ENCODE results near the gene GIMAP1. TPM values are rescaled to one million over a fixed set of nuclear protein-coding genes. Genes with fewer than 3 reads are reported as not detected.

The GIMAP1 gene
- polyA plus RNA-seq, 1 of the 3 experiments (the other 2 are of a cell fraction) = not detected

DNA sequence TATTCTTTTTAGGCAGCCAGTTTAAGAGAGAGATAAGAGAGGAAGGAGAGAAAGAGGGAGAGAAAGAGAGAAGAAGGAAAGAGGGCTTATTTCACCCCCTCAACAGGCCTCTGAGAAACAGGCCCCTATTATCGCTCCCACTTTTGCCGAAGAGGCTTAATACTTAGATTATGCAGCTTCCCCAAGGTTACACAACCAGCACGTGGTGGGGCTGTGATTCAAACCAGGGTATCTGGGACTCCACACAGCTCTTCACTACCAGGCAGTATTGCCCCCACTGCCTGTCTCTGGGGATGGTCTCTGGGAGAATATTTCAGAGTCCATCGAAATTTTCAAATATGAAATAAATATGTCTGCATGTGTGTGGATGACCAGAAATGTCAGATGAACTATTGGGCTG lies 3.0 kb downstream of the GIMAP1 start:
- Histone ChIP-seq H3K9me2 (no peaks in the 10 kb centered on the region), H3K4me1 (ENCODE audit: control insufficient read depth in 1 of 2, insufficient read depth in 2 of 2, low read depth in 1 of 2, low read length in 1 of 2) (no peaks in the 10 kb centered on the region), H3K9me3 (no peaks in the 10 kb centered on the region), H2AFZ (ENCODE audit: low read depth) (no peak overlapping the region), H3K4me3 (ENCODE audit: low read depth in 2 of 2, low read length in 1 of 2) (no peak overlapping the region), H4K20me1 (ENCODE audit: insufficient read depth) (no peaks in the 10 kb centered on the region), H3K36me3 (replicated peaks in 1 of 2; ENCODE audit: control insufficient read depth in 1 of 2, insufficient read depth in 2 of 2, low read length in 1 of 2) (no peaks in the 10 kb centered on the region), H3K79me2 (ENCODE audit: insufficient read depth) (no peaks in the 10 kb centered on the region), H3K27me3 (ENCODE audit: insufficient read depth) (peaks cover 50% of the 10 kb centered on the region), H3K4me2 (no peak overlapping the region), H3K27ac (ENCODE audit: low read depth in 2 of 2, low read length in 1 of 2) (no peak overlapping the region), H3F3A (replicated peaks; ENCODE audit: insufficient read depth) (no peaks in the 10 kb centered on the region), H3K9ac (no peak overlapping the region)
- TF ChIP-seq TAF1 (IDR thresholded peaks at IDR 0.05; ENCODE audit: borderline replicate concordance, low read depth, low read length) (no peak), NFIC (IDR thresholded peaks at IDR 0.05; ENCODE audit: borderline replicate concordance) (no peak), FOXM1 (IDR thresholded peaks at IDR 0.05; ENCODE audit: low read depth) (no peak), FOXJ3 (CRISPR knock-in tag; IDR thresholded peaks at IDR 0.05) (no peak), MEF2A (IDR thresholded peaks at IDR 0.05; ENCODE audit: borderline replicate concordance, low read depth) (no peak), RXRA (IDR thresholded peaks at IDR 0.05; ENCODE audit: borderline replicate concordance, low read depth) (no peak), RFX5 (IDR thresholded peaks at IDR 0.05; ENCODE audit: low read length) (no peak), CHD2 (IDR thresholded peaks at IDR 0.05; ENCODE audit: low read length, partially characterized antibody) (no peak), RCOR1 (IDR thresholded peaks at IDR 0.05; ENCODE audit: low read length) (no peak), SMC3 (IDR thresholded peaks at IDR 0.05; ENCODE audit: low read depth, low read length) (no peak), EZH2phosphoT487 (IDR thresholded peaks at IDR 0.05; ENCODE audit: borderline replicate concordance, low read depth) (no peak)
- TF ChIP-seq, protein P1, sequence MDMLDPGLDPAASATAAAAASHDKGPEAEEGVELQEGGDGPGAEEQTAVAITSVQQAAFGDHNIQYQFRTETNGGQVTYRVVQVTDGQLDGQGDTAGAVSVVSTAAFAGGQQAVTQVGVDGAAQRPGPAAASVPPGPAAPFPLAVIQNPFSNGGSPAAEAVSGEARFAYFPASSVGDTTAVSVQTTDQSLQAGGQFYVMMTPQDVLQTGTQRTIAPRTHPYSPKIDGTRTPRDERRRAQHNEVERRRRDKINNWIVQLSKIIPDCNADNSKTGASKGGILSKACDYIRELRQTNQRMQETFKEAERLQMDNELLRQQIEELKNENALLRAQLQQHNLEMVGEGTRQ (IDR thresholded peaks at IDR 0.05; ENCODE audit: borderline replicate concordance, low read depth, low read length) = no peak
- TF ChIP-seq, protein P2, sequence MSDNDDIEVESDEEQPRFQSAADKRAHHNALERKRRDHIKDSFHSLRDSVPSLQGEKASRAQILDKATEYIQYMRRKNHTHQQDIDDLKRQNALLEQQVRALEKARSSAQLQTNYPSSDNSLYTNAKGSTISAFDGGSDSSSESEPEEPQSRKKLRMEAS (IDR thresholded peaks at IDR 0.05; ENCODE audit: low read depth) = no peak
- TF ChIP-seq, protein P3, sequence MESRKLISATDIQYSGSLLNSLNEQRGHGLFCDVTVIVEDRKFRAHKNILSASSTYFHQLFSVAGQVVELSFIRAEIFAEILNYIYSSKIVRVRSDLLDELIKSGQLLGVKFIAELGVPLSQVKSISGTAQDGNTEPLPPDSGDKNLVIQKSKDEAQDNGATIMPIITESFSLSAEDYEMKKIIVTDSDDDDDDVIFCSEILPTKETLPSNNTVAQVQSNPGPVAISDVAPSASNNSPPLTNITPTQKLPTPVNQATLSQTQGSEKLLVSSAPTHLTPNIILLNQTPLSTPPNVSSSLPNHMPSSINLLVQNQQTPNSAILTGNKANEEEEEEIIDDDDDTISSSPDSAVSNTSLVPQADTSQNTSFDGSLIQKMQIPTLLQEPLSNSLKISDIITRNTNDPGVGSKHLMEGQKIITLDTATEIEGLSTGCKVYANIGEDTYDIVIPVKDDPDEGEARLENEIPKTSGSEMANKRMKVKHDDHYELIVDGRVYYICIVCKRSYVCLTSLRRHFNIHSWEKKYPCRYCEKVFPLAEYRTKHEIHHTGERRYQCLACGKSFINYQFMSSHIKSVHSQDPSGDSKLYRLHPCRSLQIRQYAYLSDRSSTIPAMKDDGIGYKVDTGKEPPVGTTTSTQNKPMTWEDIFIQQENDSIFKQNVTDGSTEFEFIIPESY (IDR thresholded peaks at IDR 0.05; ENCODE audit: borderline replicate concordance, low read depth) = no peak
- TF ChIP-seq, protein P4, sequence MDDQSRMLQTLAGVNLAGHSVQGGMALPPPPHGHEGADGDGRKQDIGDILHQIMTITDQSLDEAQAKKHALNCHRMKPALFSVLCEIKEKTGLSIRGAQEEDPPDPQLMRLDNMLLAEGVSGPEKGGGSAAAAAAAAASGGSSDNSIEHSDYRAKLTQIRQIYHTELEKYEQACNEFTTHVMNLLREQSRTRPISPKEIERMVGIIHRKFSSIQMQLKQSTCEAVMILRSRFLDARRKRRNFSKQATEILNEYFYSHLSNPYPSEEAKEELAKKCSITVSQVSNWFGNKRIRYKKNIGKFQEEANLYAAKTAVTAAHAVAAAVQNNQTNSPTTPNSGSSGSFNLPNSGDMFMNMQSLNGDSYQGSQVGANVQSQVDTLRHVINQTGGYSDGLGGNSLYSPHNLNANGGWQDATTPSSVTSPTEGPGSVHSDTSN (IDR thresholded peaks at IDR 0.05) = no peak
- TF ChIP-seq, protein P5, sequence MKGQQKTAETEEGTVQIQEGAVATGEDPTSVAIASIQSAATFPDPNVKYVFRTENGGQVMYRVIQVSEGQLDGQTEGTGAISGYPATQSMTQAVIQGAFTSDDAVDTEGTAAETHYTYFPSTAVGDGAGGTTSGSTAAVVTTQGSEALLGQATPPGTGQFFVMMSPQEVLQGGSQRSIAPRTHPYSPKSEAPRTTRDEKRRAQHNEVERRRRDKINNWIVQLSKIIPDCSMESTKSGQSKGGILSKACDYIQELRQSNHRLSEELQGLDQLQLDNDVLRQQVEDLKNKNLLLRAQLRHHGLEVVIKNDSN (IDR thresholded peaks at IDR 0.05; ENCODE audit: borderline replicate concordance, low read depth) = no peak
- TF ChIP-seq, protein P6, sequence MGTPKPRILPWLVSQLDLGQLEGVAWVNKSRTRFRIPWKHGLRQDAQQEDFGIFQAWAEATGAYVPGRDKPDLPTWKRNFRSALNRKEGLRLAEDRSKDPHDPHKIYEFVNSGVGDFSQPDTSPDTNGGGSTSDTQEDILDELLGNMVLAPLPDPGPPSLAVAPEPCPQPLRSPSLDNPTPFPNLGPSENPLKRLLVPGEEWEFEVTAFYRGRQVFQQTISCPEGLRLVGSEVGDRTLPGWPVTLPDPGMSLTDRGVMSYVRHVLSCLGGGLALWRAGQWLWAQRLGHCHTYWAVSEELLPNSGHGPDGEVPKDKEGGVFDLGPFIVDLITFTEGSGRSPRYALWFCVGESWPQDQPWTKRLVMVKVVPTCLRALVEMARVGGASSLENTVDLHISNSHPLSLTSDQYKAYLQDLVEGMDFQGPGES (IDR thresholded peaks at IDR 0.05; ENCODE audit: low read depth, low read length) = no peak
- WGBS (ENCODE audit: low lambda C conversion rate) = 19% methylated on average over 4 of the region's 4 CpGs
- ChIA-PET CTCF (interaction anchor here (0.7 to 1.3 kb wide), 2 partner anchors 299 to 364 kb away, joined by 3 to 4 read pairs; no protein-coding TSS in a partner anchor), POLR2A (interaction anchor here (0.6 kb wide), 1 partner anchor 322 kb away, joined by 3 read pairs; no protein-coding TSS in a partner anchor)
- DNase-seq = no peak

Measured in SK-N-SH (cell line).